HCT116 (cell line): ENCODE measurements around the gene ABCG5. TPM values are rescaled to one million over a fixed set of nuclear protein-coding genes. Genes with fewer than 3 reads are reported as not detected.

ENCODE experiments used
- ATAC-seq: fragments of 200-7000 bp; cut with Tn5 transposase; 2 replicates; pipeline ENCODE4 v1.9.1; 2020; ENCODE audit warnings: mild to moderate bottlenecking, moderate library complexity
- BruUV-seq: library from RNA; stranded (reverse); fragments of 400-500 nt; replicated peaks from 2 replicates; lab custom pipeline; 2021; lab: Mats Ljungman, UMichigan
- CTCF ChIA-PET: fragments of 300-600 bp; sonication (Branson Sonifier 250); formaldehyde crosslinking; loops from one replicate; lab custom pipeline; 2021; ENCODE audit warnings: antibody characterized with exemption; lab: Charles Lee
- POLR2A ChIA-PET: fragments of 300-600, 350-600 bp; sonication (Branson Sonifier 250); formaldehyde crosslinking; loops from one replicate; lab custom pipeline; 2021; ENCODE audit warnings: antibody characterized with exemption; lab: Charles Lee
- RAD21 ChIA-PET, 2 experiments: fragments of 300-600 bp; sonication (Branson Sonifier 250); formaldehyde crosslinking; loops; one replicate each; lab custom pipeline; 2023; ENCODE audit warnings: low total read pairs in 2 of 2; ENCODE audit not compliant: uncharacterized antibody in 2 of 2, unreplicated experiment in 2 of 2, low non-redundant PET in 1 of 2; lab: Charles Lee
- DNase-seq: peaks from one replicate; pipeline ENCODE4 v3.0.0-alpha.2; 2010; ENCODE audit warnings: low read depth, low spot score
- H2AFZ ChIP-seq: fragments of 200-600 bp; shearing (Covaris generic), sonication (generic); 2 replicates; pipeline ENCODE4 v1.6.1; 2017; ENCODE audit warnings: low read depth, mixed run types, mixed read lengths, antibody characterized with exemption, low read length; ENCODE audit not compliant: poor library complexity, severe bottlenecking
- H3K27ac ChIP-seq: 2 replicates; pipeline ENCODE4 v1.5.1; 2012; ENCODE audit warnings: low read depth, low read length
- H3K27me3 ChIP-seq: fragments of 200-600 bp; sonication (generic); 2 replicates; pipeline ENCODE4 v1.6.1; 2016; ENCODE audit warnings: mixed run types, low read length, mixed read lengths; ENCODE audit not compliant: insufficient read depth
- H3K36me3 ChIP-seq, 2 experiments: fragments of 200-500 bp in 1 of 2; fragments of 200-600 bp in 1 of 2; sonication (Bioruptor generic) in 1 of 2; sonication (generic) in 1 of 2; 2 replicates each; pipeline versions ENCODE4 v1.5.1 to v1.6.1; 2014 to 2016; ENCODE audit warnings: low read length in 2 of 2, inconsistent platforms in 1 of 2, mixed read lengths in 1 of 2, mixed run types in 1 of 2; ENCODE audit not compliant: insufficient read depth in 2 of 2, control insufficient read depth in 1 of 2
- H3K4me1 ChIP-seq, 2 experiments: fragments of 200-600 bp in 1 of 2; sonication (generic) in 1 of 2; 2 replicates each; pipeline versions ENCODE4 v1.5.1 to v1.6.1; 2012 to 2017; ENCODE audit warnings: low read length in 2 of 2, inconsistent platforms in 1 of 2, mild to moderate bottlenecking in 1 of 2, mixed read lengths in 1 of 2, mixed run types in 1 of 2, moderate library complexity in 1 of 2; ENCODE audit not compliant: insufficient read depth in 2 of 2, control insufficient read depth in 1 of 2
- H3K4me2 ChIP-seq: fragments of 200-600 bp; sonication (generic); 2 replicates; pipeline ENCODE4 v1.6.1; 2017; ENCODE audit warnings: mixed run types, low read length, mixed read lengths
- H3K4me3 ChIP-seq, 2 experiments: fragments of 200-600 bp in 1 of 2; sonication (generic) in 1 of 2; replicated peaks in 1 of 2; 2 replicates each; pipeline ENCODE4 v1.5.1; 2011 to 2016; ENCODE audit warnings: low read length in 2 of 2, control low read depth in 1 of 2, low read depth in 1 of 2, mild to moderate bottlenecking in 1 of 2, mixed read lengths in 1 of 2, mixed run types in 1 of 2
- H3K79me2 ChIP-seq: fragments of 200-600 bp; sonication (generic); 2 replicates; pipeline ENCODE4 v1.6.1; 2017; ENCODE audit warnings: mild to moderate bottlenecking, mixed run types, low read length, moderate library complexity, mixed read lengths; ENCODE audit not compliant: insufficient read depth
- H3K9ac ChIP-seq: fragments of 200-600 bp; sonication (generic); 2 replicates; pipeline ENCODE4 v1.6.1; 2016; ENCODE audit warnings: low read length, mixed read lengths
- H3K9me2 ChIP-seq: fragments of 200-600 bp; sonication (generic), shearing (Covaris generic); 2 replicates; pipeline ENCODE4 v1.6.1; 2017; ENCODE audit warnings: mixed run types, mild to moderate bottlenecking, moderate library complexity; ENCODE audit not compliant: insufficient read depth
- H3K9me3 ChIP-seq, 2 experiments: fragments of 200-500 bp in 1 of 2; fragments of 200-600 bp in 1 of 2; sonication (Bioruptor generic) in 1 of 2; sonication (generic) in 1 of 2; 2 replicates each; pipeline ENCODE4 v1.6.1; 2014 to 2017; ENCODE audit warnings: low read length in 2 of 2, mixed read lengths in 2 of 2, inconsistent platforms in 1 of 2, low read depth in 1 of 2, mild to moderate bottlenecking in 1 of 2, mixed run types in 1 of 2, moderate library complexity in 1 of 2; ENCODE audit not compliant: control insufficient read depth in 1 of 2, insufficient read depth in 1 of 2
- H4K20me1 ChIP-seq: fragments of 200-600 bp; sonication (generic), shearing (Covaris generic); 2 replicates; pipeline ENCODE4 v1.6.1; 2017; ENCODE audit warnings: mixed run types, mild to moderate bottlenecking, moderate library complexity; ENCODE audit not compliant: insufficient read depth
- ATF3 ChIP-seq: IDR thresholded peaks from 2 replicates; pipeline ENCODE4 v1.6.1; 2012
- CEBPB ChIP-seq: IDR thresholded peaks from 2 replicates; pipeline ENCODE4 v1.6.1; 2012; ENCODE audit warnings: low read depth
- EGR1 ChIP-seq: IDR thresholded peaks from 2 replicates; pipeline ENCODE4 v1.6.1; 2012; ENCODE audit warnings: low read depth
- ELF1 ChIP-seq: IDR thresholded peaks from 2 replicates; pipeline ENCODE4 v1.6.1; 2012; ENCODE audit warnings: low read depth, borderline replicate concordance
- EZH2 ChIP-seq: fragments of 200-600 bp; sonication (generic); IDR thresholded peaks from 2 replicates; pipeline ENCODE4 v1.6.1; 2017; ENCODE audit warnings: antibody characterized with exemption, mixed run types
- EZH2phosphoT487 ChIP-seq: fragments of 200-600 bp; IDR thresholded peaks from 2 replicates; pipeline ENCODE4 v1.6.1; 2018; ENCODE audit warnings: antibody characterized with exemption, borderline replicate concordance
- FOSL1 ChIP-seq: IDR thresholded peaks from 2 replicates; pipeline ENCODE4 v1.6.1; 2012; ENCODE audit warnings: low read depth
- JUND ChIP-seq: IDR thresholded peaks from 2 replicates; pipeline ENCODE4 v1.6.1; 2012
- MAX ChIP-seq: IDR thresholded peaks from 2 replicates; pipeline ENCODE4 v1.6.1; 2012
- POLR2A ChIP-seq: IDR thresholded peaks from 2 replicates; pipeline ENCODE4 v1.7.0; 2011; ENCODE audit warnings: borderline replicate concordance; ENCODE audit not compliant: insufficient read depth, insufficient read length; ENCODE audit errors: extremely low read depth
- POLR2AphosphoS5 ChIP-seq: IDR thresholded peaks from 2 replicates; pipeline ENCODE4 v1.6.1; 2011; ENCODE audit warnings: mild to moderate bottlenecking, low read depth, low read length, moderate library complexity
- RAD21 ChIP-seq: IDR thresholded peaks from 2 replicates; pipeline ENCODE4 v1.6.1; 2012; ENCODE audit warnings: low read depth, mild to moderate bottlenecking
- SIN3A ChIP-seq: IDR thresholded peaks from 2 replicates; pipeline ENCODE4 v1.6.1; 2012; ENCODE audit warnings: low read depth
- SP1 ChIP-seq: IDR thresholded peaks from 2 replicates; pipeline ENCODE4 v1.6.1; 2012; ENCODE audit warnings: low read depth
- SRF ChIP-seq: IDR thresholded peaks from 2 replicates; pipeline ENCODE4 v1.6.1; 2012; ENCODE audit warnings: low read depth
- TCF7L2 ChIP-seq: IDR thresholded peaks from 2 replicates; pipeline ENCODE4 v1.7.0; 2011; ENCODE audit warnings: borderline replicate concordance, inconsistent platforms; ENCODE audit not compliant: insufficient read depth, insufficient read length; ENCODE audit errors: extremely low read depth
- YY1 ChIP-seq: IDR thresholded peaks from 2 replicates; pipeline ENCODE4 v1.6.1; 2011; ENCODE audit warnings: low read length, low read depth, moderate library complexity, mild to moderate bottlenecking; ENCODE audit not compliant: insufficient replicate concordance; ENCODE audit errors: extremely low read depth
- ZFX ChIP-seq: fragments of 450-650 bp; IDR thresholded peaks from 2 replicates; pipeline ENCODE4 v1.6.1; 2017
- intact Hi-C: fragments of 100-400 bp; cut with micrococcal nuclease; formaldehyde crosslinking; loops from 2 replicates; pipeline ENCODE4 v1.10.0; 2022
- total RNA-seq: library from RNA; stranded (reverse); gene quantifications from one replicate; pipeline ENCODE4 v1.2.1, GENCODE V29; 2021; ENCODE audit not compliant: unreplicated experiment
- TF ChIP-seq, protein P1 (sequence below), 3 experiments: fragments of 200-600 bp in 1 of 3; sonication (generic) in 1 of 3; IDR thresholded peaks in 2 of 3; conservative IDR thresholded peaks in 1 of 3; 2 replicates each; pipeline ENCODE4 v1.5.1; 2012 to 2017; ENCODE audit warnings: low read depth in 2 of 3, low read length in 2 of 3, antibody characterized with exemption in 1 of 3, borderline replicate concordance in 1 of 3, control low read depth in 1 of 3, mild to moderate bottlenecking in 1 of 3, mixed read lengths in 1 of 3, mixed run types in 1 of 3, moderate library complexity in 1 of 3; ENCODE audit not compliant: insufficient read depth in 1 of 3

ABCG5 gene
- total RNA-seq, 1 experiment from 2014 or later: not detected

GRCh38 chr2:43798300-43798699, 40.3 kb downstream of the ABCG5 start:
- H3K4me3 ChIP-seq: no peak overlapping the region
- H4K20me1 ChIP-seq: no peaks in the 10 kb centered on the region
- H3K79me2 ChIP-seq: no peaks in the 10 kb centered on the region
- H2AFZ ChIP-seq: no peak overlapping the region
- DNase-seq (no peak), ATAC-seq (peak; percentile 74)
- H3K36me3 ChIP-seq: no peaks in the 10 kb centered on the region
- no peak overlapping the region for H3K9ac ChIP-seq
- BruUV-seq: no TSS peak
- ChIA-PET RAD21 (no interaction called here), POLR2A (no interaction called here), CTCF (interaction anchor here (0.7 to 1.2 kb wide), 2 partner anchors 9 to 193 kb away, joined by 3 read pairs; no protein-coding TSS in a partner anchor)
- H3K9me2 ChIP-seq: no peaks in the 10 kb centered on the region
- H3K4me1 ChIP-seq: no peaks in the 10 kb centered on the region
- no peak overlapping the region for H3K27ac ChIP-seq
- H3K27me3 ChIP-seq: no peaks in the 10 kb centered on the region
- intact Hi-C loops: no loop called here
- H3K9me3 ChIP-seq: no peaks in the 10 kb centered on the region
- no peak overlapping the region for H3K4me2 ChIP-seq
- TF ChIP-seq ATF3 (no peak), ELF1 (no peak), RAD21 (peak; percentile 37; the same call in 1 of the 2 replicates), YY1 (no peak)
- TF ChIP-seq, protein P1, sequence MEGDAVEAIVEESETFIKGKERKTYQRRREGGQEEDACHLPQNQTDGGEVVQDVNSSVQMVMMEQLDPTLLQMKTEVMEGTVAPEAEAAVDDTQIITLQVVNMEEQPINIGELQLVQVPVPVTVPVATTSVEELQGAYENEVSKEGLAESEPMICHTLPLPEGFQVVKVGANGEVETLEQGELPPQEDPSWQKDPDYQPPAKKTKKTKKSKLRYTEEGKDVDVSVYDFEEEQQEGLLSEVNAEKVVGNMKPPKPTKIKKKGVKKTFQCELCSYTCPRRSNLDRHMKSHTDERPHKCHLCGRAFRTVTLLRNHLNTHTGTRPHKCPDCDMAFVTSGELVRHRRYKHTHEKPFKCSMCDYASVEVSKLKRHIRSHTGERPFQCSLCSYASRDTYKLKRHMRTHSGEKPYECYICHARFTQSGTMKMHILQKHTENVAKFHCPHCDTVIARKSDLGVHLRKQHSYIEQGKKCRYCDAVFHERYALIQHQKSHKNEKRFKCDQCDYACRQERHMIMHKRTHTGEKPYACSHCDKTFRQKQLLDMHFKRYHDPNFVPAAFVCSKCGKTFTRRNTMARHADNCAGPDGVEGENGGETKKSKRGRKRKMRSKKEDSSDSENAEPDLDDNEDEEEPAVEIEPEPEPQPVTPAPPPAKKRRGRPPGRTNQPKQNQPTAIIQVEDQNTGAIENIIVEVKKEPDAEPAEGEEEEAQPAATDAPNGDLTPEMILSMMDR (IDR thresholded peaks at IDR 0.05 in 2 of 3, conservative IDR thresholded peaks at IDR 0.05 in 1 of 3; ENCODE audit: borderline replicate concordance in 1 of 3, insufficient read depth in 1 of 3, low read depth in 2 of 3, low read length in 2 of 3): peak in 1 of 3 experiments; percentile 54; a peak in 2 of 6 replicates

DNA sequence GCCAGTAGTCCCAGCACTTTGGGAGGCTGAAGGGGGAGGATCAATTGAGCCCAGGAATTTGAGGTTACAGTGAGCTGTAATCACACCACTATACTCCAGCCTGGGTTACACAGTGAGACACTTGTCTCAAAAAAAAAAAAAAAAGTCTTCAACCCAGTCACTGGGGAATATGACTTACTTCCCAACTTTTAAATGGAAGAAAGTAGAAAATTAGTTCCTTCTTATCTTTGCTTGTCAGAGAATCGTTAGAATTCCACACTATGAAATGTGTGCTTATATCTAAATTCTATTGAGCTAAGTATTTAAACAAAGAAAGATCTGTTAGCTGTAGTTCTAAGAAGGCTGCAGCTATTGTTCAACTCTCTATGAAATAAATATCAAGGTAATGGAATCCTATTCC, 42.4 kb downstream of the ABCG5 start:
- Histone ChIP-seq H2AFZ (no peak overlapping the region), H3K36me3 (no peaks in the 10 kb centered on the region), H3K4me2 (no peak overlapping the region), H3K27ac (no peak overlapping the region), H3K9me3 (no peaks in the 10 kb centered on the region), H3K9me2 (no peaks in the 10 kb centered on the region), H3K9ac (no peak overlapping the region), H3K27me3 (no peaks in the 10 kb centered on the region), H3K4me1 (peaks cover 0 to 3% of the 10 kb centered on the region in 2 experiments; a peak in 1 of 4 replicates), H3K79me2 (no peaks in the 10 kb centered on the region), H3K4me3 (no peak overlapping the region), H4K20me1 (no peaks in the 10 kb centered on the region)
- ChIA-PET RAD21 (no interaction called here), CTCF (interaction anchor here (1.2 kb wide), 1 partner anchor 34 kb away, joined by 3 read pairs; no protein-coding TSS in a partner anchor), POLR2A (no interaction called here)
- BruUV-seq: no TSS peak
- no peak for ATAC-seq
- no peak for DNase-seq
- intact Hi-C loops: no loop called here
- TF ChIP-seq ZFX (no peak), RAD21 (no peak), ATF3 (no peak), SP1 (no peak), SRF (no peak), YY1 (no peak), EZH2phosphoT487 (no peak), EGR1 (no peak), CEBPB (no peak), MAX (no peak), EZH2 (no peak), SIN3A (no peak), JUND (no peak), FOSL1 (no peak), POLR2A (no peak), POLR2AphosphoS5 (no peak), ELF1 (no peak), TCF7L2 (no peak)
